GM19438 (cell line): ENCODE measurements around the gene CNIH3.
"Not testable (repeated sequence)": the region's sequence is repeated elsewhere in the genome, so short reads cannot be mapped to it uniquely, and the experiment has no call there.

Experiments used
- ATAC-seq: cut with Tn5 transposase; IDR thresholded peaks from one replicate; pipeline ENCODE4 v1.9.1; 2021; ENCODE audit warnings: low read depth; ENCODE audit not compliant: unreplicated experiment

CNIH3 gene

GRCh38 chr1:224681816-224682215 is 65.7 kb downstream of the CNIH3 start:
- no peak for ATAC-seq

- no peak for ATAC-seq
Measured at GRCh38 chr1:224683936-224684335, 67.8 kb downstream of the CNIH3 start.

GRCh38 chr1:224684979-224685425 is 68.9 kb downstream of the CNIH3 start:
- no peak for ATAC-seq

GRCh38 chr1:224686140-224686539 is 70.0 kb downstream of the CNIH3 start:
- ATAC-seq: not testable (repeated sequence)

GRCh38 chr1:224687465-224687864 is 71.3 kb downstream of the CNIH3 start:
- ATAC-seq: no peak

GRCh38 chr1:224689374-224689773 is 73.3 kb downstream of the CNIH3 start:
- ATAC-seq: no peak

GRCh38 chr1:224690576-224690975 is 74.5 kb downstream of the CNIH3 start:
- no peak for ATAC-seq

GRCh38 chr1:224691148-224691925 is 75.2 kb downstream of the CNIH3 start:
- no peak for ATAC-seq

GRCh38 chr1:224694969-224695368 is 78.9 kb downstream of the CNIH3 start:
- ATAC-seq: no peak

GRCh38 chr1:224696021-224696420 is 79.9 kb downstream of the CNIH3 start:
- no peak for ATAC-seq

- ATAC-seq: no peak
Measured at GRCh38 chr1:224696891-224697765, 81.0 kb downstream of the CNIH3 start.

- ATAC-seq: no peak
Measured at GRCh38 chr1:224698015-224698451, 81.9 kb downstream of the CNIH3 start.

GRCh38 chr1:224700918-224701531 is 84.9 kb downstream of the CNIH3 start:
- peak; percentile 69 for ATAC-seq

- no peak for ATAC-seq
Measured at GRCh38 chr1:224703702-224704101, 87.6 kb downstream of the CNIH3 start.

- no peak for ATAC-seq
Measured at GRCh38 chr1:224704107-224704735, 88.1 kb downstream of the CNIH3 start.

GRCh38 chr1:224705578-224705977 is 89.5 kb downstream of the CNIH3 start:
- no peak for ATAC-seq

GRCh38 chr1:224707843-224708725 is 92.0 kb downstream of the CNIH3 start:
- ATAC-seq: no peak

- no peak for ATAC-seq
Measured at GRCh38 chr1:224710196-224710595, 94.1 kb downstream of the CNIH3 start.

GRCh38 chr1:224711231-224711756 is 95.2 kb downstream of the CNIH3 start:
- ATAC-seq: not testable (repeated sequence)
